ENCODE measurements around the gene TMEM164.

GRCh38 chrX:110212299-110212698, 209.4 kb downstream of the TMEM164 start:
- TF ChIP-seq, protein P1, sequence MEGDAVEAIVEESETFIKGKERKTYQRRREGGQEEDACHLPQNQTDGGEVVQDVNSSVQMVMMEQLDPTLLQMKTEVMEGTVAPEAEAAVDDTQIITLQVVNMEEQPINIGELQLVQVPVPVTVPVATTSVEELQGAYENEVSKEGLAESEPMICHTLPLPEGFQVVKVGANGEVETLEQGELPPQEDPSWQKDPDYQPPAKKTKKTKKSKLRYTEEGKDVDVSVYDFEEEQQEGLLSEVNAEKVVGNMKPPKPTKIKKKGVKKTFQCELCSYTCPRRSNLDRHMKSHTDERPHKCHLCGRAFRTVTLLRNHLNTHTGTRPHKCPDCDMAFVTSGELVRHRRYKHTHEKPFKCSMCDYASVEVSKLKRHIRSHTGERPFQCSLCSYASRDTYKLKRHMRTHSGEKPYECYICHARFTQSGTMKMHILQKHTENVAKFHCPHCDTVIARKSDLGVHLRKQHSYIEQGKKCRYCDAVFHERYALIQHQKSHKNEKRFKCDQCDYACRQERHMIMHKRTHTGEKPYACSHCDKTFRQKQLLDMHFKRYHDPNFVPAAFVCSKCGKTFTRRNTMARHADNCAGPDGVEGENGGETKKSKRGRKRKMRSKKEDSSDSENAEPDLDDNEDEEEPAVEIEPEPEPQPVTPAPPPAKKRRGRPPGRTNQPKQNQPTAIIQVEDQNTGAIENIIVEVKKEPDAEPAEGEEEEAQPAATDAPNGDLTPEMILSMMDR (IDR thresholded peaks at IDR 0.05; ENCODE audit: low read length), result no peak
- no peak for TF ChIP-seq EZH2 (optimal IDR thresholded peaks at IDR 0.05; ENCODE audit: low read depth, low read length)

All from MM.1S (cell line).